ENCODE measurements around the gene SORCS2. TPM values are rescaled to one million over a fixed set of nuclear protein-coding genes. Genes with fewer than 3 reads are reported as not detected.

SORCS2 gene
- polyA plus RNA-seq, 1 donor (not counting 4 experiments of a cell fraction or from before 2014, with no cell fraction given) = 0.09 TPM

- dilution Hi-C loops (cut with MboI; ENCODE audit: extremely low pct_ligation_motif_present, low sequenced_read_pairs) = no loop called here
- peaks cover 5% of the 10 kb centered on the region for H3K27me3 ChIP-seq (ENCODE audit: control insufficient read depth, extremely low read depth, insufficient read depth, low read length)
- peaks cover 3% of the 10 kb centered on the region for H4K20me1 ChIP-seq (ENCODE audit: control insufficient read depth, extremely low read depth, insufficient read depth, low read length)
- no peak for TF ChIP-seq EZH2 (IDR thresholded peaks at IDR 0.05; ENCODE audit: low read length)
- no peak for TF ChIP-seq CTCF (optimal IDR thresholded peaks at IDR 0.05 in 1 of 3, IDR thresholded peaks at IDR 0.05 in 1 of 3, conservative IDR thresholded peaks at IDR 0.05 in 1 of 3; ENCODE audit: extremely low read depth in 1 of 3, insufficient read depth in 2 of 3, low read length in 3 of 3)
- H3K36me3 ChIP-seq (ENCODE audit: control insufficient read depth in 2 of 2, extremely low read depth in 1 of 2, insufficient read depth in 2 of 2, low read length in 2 of 2) = no peaks in the 10 kb centered on the region
- H3K4me2 ChIP-seq (ENCODE audit: control insufficient read depth, extremely low read depth, insufficient read depth, low read depth, low read length) = no peak overlapping the region
- no peak for FAIRE-seq
- no peak overlapping the region for H2AFZ ChIP-seq (ENCODE audit: control insufficient read depth, low read length)
- no peak overlapping the region for H3K9ac ChIP-seq (ENCODE audit: control insufficient read depth, extremely low read depth, insufficient read depth, low read length)
- no peak overlapping the region for H3K4me3 ChIP-seq (ENCODE audit: control insufficient read depth in 2 of 3, extremely low read depth in 1 of 3, insufficient read depth in 2 of 3, low read depth in 1 of 3, low read length in 3 of 3)
- no peaks in the 10 kb centered on the region for H3K79me2 ChIP-seq (ENCODE audit: control insufficient read depth, insufficient read depth, low read length)
- no peaks in the 10 kb centered on the region for H3K4me1 ChIP-seq (ENCODE audit: control insufficient read depth, extremely low read depth, insufficient read depth, low read length)
- no peak overlapping the region for H3K27ac ChIP-seq (ENCODE audit: control insufficient read depth, insufficient read depth, low read length)
- no peaks in the 10 kb centered on the region for H3K9me3 ChIP-seq (ENCODE audit: control insufficient read depth, low read depth, low read length)
- no peaks in the 10 kb centered on the region for H3K9me1 ChIP-seq (ENCODE audit: control insufficient read depth, extremely low read depth, insufficient read depth, low read length)
- DNase-seq (ENCODE audit: low read depth, low spot score) = no peak
These were observed 131.1 kb downstream of the SORCS2 start for GRCh38 chr4:7323461-7323871.

- Histone ChIP-seq H3K9me1 (ENCODE audit: control insufficient read depth, extremely low read depth, insufficient read depth, low read length) (no peaks in the 10 kb centered on the region), H3K4me2 (ENCODE audit: control insufficient read depth, extremely low read depth, insufficient read depth, low read depth, low read length) (no peak overlapping the region), H3K27ac (ENCODE audit: control insufficient read depth, insufficient read depth, low read length) (no peak overlapping the region), H3K36me3 (ENCODE audit: control insufficient read depth in 2 of 2, extremely low read depth in 1 of 2, insufficient read depth in 2 of 2, low read length in 2 of 2) (no peaks in the 10 kb centered on the region), H3K27me3 (ENCODE audit: control insufficient read depth, extremely low read depth, insufficient read depth, low read length) (peaks cover 5% of the 10 kb centered on the region), H2AFZ (ENCODE audit: control insufficient read depth, low read length) (no peak overlapping the region), H3K4me3 (ENCODE audit: control insufficient read depth in 2 of 3, extremely low read depth in 1 of 3, insufficient read depth in 2 of 3, low read depth in 1 of 3, low read length in 3 of 3) (no peak overlapping the region), H3K4me1 (ENCODE audit: control insufficient read depth, extremely low read depth, insufficient read depth, low read length) (no peaks in the 10 kb centered on the region), H4K20me1 (ENCODE audit: control insufficient read depth, extremely low read depth, insufficient read depth, low read length) (peaks cover 3% of the 10 kb centered on the region), H3K9ac (ENCODE audit: control insufficient read depth, extremely low read depth, insufficient read depth, low read length) (no peak overlapping the region), H3K79me2 (ENCODE audit: control insufficient read depth, insufficient read depth, low read length) (no peaks in the 10 kb centered on the region), H3K9me3 (ENCODE audit: control insufficient read depth, low read depth, low read length) (no peaks in the 10 kb centered on the region)
- DNase-seq (ENCODE audit: low read depth, low spot score) (no peak), FAIRE-seq (no peak)
- dilution Hi-C loops (cut with MboI; ENCODE audit: extremely low pct_ligation_motif_present, low sequenced_read_pairs) = no loop called here
- TF ChIP-seq EZH2 (IDR thresholded peaks at IDR 0.05; ENCODE audit: low read length) (no peak), CTCF (optimal IDR thresholded peaks at IDR 0.05 in 1 of 3, IDR thresholded peaks at IDR 0.05 in 1 of 3, conservative IDR thresholded peaks at IDR 0.05 in 1 of 3; ENCODE audit: extremely low read depth in 1 of 3, insufficient read depth in 2 of 3, low read length in 3 of 3) (no peak)
These were observed 131.7 kb downstream of the SORCS2 start for GRCh38 chr4:7323872-7324650.

All from keratinocyte (primary cell).